ENCODE results near the gene CDC26.
"Not testable (repeated sequence)": the region's sequence is repeated elsewhere in the genome, so short reads cannot be mapped to it uniquely, and the experiment has no call there.

Gene CDC26

DNA sequence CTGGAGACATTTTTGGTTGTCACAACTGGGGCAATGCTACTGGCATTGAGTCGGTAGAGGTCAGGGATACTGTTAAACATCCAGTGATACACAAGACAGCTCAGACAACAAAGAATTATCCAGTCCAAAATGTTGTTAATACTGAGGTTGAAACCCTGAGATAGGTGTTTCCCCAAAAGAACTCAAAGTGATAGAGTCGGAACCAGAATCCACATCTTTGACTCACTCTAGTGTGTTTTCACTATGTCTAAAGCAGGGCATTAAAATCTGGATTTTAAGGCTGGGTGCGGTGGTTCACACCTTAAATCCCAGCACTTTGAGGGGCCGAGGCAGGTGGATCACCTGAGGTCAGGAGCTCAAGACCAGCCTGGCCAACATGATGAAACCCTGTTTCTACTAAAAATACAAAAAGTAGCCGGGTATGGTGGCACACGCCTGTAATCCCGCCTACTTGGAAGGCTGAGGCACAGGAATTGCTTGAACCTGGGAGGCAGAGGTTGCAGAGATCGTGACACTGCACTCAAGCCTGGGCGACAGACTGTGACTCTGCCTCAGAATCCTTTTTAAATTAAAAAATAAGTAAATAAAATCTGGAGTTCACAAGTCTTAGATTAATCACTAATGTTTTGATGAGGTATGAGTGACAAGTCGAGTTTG lies 37.0 kb downstream of the CDC26 start:
- DNase-seq (ENCODE audit: low spot score), result no peak

DNA sequence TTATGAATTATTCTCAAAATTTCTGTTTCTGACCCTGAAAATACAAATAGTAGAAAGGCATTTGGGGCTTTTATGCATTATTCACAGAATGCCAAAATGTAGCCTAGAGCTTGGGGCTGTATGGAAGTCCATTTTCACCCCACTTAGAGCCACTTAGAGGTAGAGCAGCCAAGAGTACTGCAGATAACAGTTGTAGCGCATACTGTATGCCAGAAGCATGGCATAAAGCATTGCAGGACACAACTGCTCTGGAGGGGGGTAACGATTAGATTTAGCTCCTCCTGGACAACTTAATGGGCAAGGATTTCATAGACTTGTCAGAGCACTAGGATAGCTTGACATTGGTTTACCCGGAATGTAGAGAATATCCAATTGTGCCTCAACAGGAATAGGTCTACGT lies 38.3 kb downstream of the CDC26 start:
- DNase-seq (ENCODE audit: low spot score), result no peak

GRCh38 chr9:113235701-113236255 lies 39.6 kb downstream of the CDC26 start:
- DNase-seq (ENCODE audit: low spot score), result not testable (repeated sequence)

DNA sequence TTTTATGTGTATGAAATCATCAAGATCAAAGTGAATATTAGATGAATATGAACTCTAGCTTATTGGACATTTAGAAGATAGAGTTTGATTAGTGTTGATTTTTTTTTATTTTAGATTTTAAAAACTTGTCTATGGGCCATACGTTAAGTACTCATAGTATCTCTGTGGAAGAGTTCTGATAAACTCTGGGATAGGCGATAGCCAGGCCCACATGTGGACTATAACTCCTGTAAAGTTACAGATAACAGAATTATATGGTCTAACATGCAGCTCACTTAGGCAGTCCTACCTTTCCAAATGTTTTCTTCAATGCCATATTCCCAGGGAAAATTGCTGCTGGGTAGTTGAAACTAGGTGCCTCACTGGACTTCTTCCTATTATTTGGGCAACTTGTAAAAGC lies 43.7 kb downstream of the CDC26 start:
- DNase-seq (ENCODE audit: low spot score), result no peak

DNA sequence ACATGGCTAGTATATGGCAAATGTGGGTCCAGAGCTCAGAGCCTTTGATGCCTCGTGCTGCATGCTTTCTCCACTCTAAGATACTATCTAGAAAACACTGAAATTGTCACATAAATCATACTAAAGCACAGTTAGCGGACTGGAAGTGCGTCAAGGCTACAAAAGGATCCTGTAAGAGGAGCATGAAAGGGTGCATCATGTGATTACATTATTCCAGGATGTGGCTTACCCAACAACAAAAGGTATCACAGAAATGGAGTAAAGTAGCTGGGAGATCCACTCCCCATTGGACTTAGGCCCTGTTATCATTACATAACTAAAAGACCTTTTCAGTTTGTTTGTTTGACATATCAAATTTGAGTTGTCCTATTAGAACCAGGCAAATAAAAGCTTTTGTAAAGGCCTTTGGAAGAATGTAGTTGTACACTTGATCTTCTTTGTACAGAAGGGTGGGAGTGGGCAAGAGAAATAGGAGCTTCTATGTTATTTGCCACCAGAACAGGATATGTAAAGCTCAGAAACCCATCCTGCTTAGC lies 47.2 kb downstream of the CDC26 start:
- no peak for DNase-seq (ENCODE audit: low spot score)

- no peak for DNase-seq (ENCODE audit: low spot score)
These were observed 47.9 kb downstream of the CDC26 start for GRCh38 chr9:113227436-113227835.

- DNase-seq (ENCODE audit: low spot score), result no peak
These were observed 51.4 kb downstream of the CDC26 start for GRCh38 chr9:113223963-113224362.

- DNase-seq (ENCODE audit: low spot score), result no peak
These were observed 52.9 kb downstream of the CDC26 start for GRCh38 chr9:113222482-113222841.

DNA sequence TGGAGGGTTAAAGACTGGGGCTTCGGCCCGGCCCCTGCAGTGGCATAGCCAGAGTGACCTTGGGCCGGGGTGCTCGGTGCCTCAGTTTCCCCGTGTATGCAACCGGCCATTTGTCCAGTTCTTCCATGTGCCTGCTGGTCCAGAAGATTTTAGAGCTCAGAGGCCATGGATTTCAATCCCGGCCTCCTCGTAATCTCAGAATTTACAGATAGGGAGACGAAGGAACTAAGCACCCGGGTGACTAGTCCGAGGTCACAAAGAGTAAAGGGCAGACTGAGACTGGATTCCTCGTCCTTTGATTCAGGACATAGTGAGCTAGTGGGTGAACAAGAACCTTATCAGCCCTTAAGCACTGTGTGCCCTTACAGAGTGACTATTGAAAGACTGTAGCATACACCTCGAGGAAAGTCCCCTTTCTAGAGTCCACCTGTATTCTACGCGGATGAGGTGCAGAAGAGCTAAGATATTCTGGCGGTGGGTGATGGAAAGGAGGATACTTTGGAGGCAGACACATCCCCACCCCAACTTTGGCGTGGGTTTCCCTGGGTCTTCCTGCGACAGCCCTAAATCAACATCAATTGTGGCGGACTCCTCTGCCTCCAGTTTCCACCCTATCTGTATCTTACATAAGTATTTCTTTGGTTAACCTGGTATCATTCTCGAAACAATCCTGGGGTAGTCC lies 53.4 kb downstream of the CDC26 start:
- DNase-seq (ENCODE audit: low spot score), result no peak

- peak; percentile 97 for DNase-seq (ENCODE audit: low spot score)
These were observed 54.2 kb downstream of the CDC26 start, which contains the start of the genes FKBP15 and SLC31A1 for GRCh38 chr9:113221003-113221799. FKBP15 (minus strand) TSS chr9:113221277; CDS start chr9:113221243, 34 bp downstream. SLC31A1 (plus strand) TSS chr9:113221544; CDS start chr9:113256149, 34,605 bp downstream.

DNA sequence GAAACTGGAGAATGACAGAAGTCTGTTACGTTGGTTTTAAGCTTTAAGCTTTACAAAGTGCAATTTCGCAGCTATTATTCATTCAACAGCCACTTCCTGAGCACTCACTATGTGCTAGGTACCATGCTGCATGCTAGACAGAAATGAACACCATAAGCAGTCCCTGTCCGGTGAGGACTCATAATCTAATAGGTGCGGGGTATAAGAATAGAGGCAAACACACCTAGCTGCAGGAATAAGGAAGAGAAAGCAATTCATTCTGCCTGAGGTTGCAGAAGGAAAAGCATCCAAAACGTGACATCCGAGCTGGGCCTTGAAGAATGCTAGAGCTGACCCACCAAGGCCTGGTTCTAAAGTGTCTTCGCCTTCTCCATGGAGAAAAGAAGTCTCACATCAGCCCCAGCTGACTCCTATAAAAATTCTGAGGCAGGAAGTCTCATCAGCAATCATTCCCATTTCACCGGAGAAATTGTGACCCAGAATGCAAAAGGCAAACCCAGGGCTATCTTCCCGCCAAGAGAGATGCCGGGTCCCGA lies 54.8 kb downstream of the CDC26 start:
- peak; percentile 25 for DNase-seq (ENCODE audit: low spot score)

DNA sequence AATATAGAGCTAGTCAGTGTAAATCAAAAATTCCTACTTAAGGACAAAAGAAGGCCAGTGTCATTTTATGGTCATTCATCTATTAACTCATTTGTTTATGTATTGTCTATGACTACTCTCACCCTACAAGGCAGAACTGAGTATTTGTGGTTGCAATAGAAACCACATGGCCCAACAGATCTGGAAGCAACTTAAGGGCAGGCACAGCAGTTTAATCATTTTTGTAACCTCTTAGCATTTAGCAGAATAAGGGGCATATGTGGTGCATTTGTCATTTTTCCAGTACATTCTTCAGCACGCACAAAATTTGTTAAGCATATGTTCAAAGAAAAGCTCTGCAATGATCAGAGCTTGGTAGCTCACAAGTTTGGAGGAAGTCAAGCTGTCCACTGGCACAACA lies 55.4 kb downstream of the CDC26 start:
- DNase-seq (ENCODE audit: low spot score), result peak; percentile 42

- no peak for DNase-seq (ENCODE audit: low spot score)
These were observed 56.0 kb downstream of the CDC26 start for GRCh38 chr9:113219186-113219936.
